ENCODE data around the gene MYO16.

The MYO16 gene

DNA sequence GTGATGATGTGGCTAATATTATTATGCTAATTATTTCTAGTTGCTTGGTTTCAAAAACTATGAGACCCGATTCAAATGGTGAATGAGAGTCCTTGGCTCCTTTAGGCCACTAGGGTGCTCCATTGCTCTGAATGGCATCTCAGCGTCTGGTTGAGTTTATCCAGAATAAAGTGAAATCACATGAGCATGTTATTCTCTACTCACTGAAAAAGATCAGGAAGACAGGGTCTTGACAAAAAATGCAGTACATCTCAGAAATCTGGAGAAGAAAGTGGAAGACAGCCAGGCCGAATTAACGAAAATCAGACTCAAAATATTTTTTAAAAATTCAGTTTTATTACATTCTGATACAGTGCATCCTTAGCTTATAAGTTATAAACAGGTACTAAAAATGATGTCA lies 516.2 kb downstream of the MYO16 start:
- no peak overlapping the region for H3K9ac ChIP-seq (ENCODE audit: low read depth in 1 of 2, low read length in 2 of 2)
- H3K27me3 ChIP-seq (ENCODE audit: control insufficient read depth in 2 of 2, insufficient read depth in 2 of 2, low read length in 2 of 2): peaks cover 0 to 3% of the 10 kb centered on the region in 2 donors
- no peak overlapping the region for H3K4me3 ChIP-seq (ENCODE audit: low read length in 2 of 2)
- H3K4me1 ChIP-seq (ENCODE audit: control insufficient read depth in 2 of 2, insufficient read depth in 2 of 2, low read length in 2 of 2): no peaks in the 10 kb centered on the region
- no peaks in the 10 kb centered on the region for H3K9me3 ChIP-seq (ENCODE audit: control insufficient read depth in 2 of 2, low read length in 2 of 2)
- H3K27ac ChIP-seq (ENCODE audit: low read depth in 2 of 2, low read length in 2 of 2): no peak overlapping the region
- no peaks in the 10 kb centered on the region for H3K36me3 ChIP-seq (ENCODE audit: control insufficient read depth in 2 of 2, insufficient read depth in 2 of 2, low read length in 2 of 2)

DNA sequence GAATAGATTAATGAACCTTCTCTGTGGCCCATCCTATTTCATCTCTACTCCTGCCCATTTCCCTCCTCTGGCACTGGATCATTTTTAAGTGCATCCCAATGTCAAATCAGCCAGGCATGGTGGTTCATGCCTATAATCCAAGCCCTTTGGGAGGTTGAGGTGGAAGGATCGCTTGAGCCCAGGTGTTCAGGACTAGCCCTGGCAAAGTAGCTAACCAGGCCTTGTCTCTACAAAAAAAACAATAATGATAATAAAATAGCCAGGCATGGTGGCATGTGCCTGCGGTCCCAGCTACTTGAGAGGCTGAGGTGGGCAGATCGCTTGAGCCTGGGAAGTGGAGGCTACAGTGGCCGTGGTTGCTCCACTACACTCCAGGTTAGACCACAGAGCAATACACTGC lies 517.0 kb downstream of the MYO16 start:
- no peaks in the 10 kb centered on the region for H3K36me3 ChIP-seq (ENCODE audit: control insufficient read depth in 2 of 2, insufficient read depth in 2 of 2, low read length in 2 of 2)
- H3K4me3 ChIP-seq (ENCODE audit: low read length in 2 of 2): no peak overlapping the region
- no peaks in the 10 kb centered on the region for H3K4me1 ChIP-seq (ENCODE audit: control insufficient read depth in 2 of 2, insufficient read depth in 2 of 2, low read length in 2 of 2)
- H3K9me3 ChIP-seq (ENCODE audit: control insufficient read depth in 2 of 2, low read length in 2 of 2): no peaks in the 10 kb centered on the region
- H3K27me3 ChIP-seq (ENCODE audit: control insufficient read depth in 2 of 2, insufficient read depth in 2 of 2, low read length in 2 of 2): no peaks in the 10 kb centered on the region
- H3K9ac ChIP-seq (ENCODE audit: low read depth in 1 of 2, low read length in 2 of 2): no peak overlapping the region
- no peak overlapping the region for H3K27ac ChIP-seq (ENCODE audit: low read depth in 2 of 2, low read length in 2 of 2)

DNA sequence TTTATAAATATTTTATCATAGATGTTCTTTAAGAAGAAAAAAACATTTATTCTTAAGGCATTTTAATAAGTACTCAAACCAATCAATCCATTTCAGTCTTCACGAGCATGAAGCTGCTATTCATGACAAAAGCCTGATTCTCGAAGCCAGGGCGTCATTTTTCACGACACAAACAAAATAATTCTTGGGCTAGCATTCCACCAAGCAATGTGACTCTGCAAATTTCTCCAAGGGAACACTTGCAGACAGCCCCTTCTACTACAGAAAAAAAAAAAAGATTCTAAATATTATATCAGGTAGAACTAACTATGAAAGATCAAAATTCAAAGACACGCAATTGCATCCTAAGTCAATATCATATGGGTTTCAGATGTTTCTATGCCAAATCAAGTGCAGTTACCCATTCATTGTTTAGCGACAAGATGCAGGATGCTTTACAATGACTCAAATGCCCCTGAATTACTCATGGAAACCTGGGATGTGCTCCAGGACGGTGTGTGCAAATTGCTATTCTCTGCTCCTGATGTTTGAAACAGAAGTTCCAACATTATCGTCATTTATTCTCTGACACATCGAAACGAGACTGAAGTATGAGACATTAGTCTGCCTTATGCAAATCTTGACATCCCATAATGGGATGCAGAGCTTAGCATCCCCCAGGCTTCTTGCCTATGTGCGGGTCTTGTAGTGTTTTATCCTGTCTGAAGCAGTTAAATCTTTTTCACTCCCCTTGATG lies 517.7 kb downstream of the MYO16 start:
- Histone ChIP-seq H3K9ac (ENCODE audit: low read depth in 1 of 2, low read length in 2 of 2) (no peak overlapping the region), H3K27me3 (ENCODE audit: control insufficient read depth in 2 of 2, insufficient read depth in 2 of 2, low read length in 2 of 2) (no peaks in the 10 kb centered on the region), H3K4me3 (ENCODE audit: low read length in 2 of 2) (no peak overlapping the region), H3K27ac (ENCODE audit: low read depth in 2 of 2, low read length in 2 of 2) (no peak overlapping the region), H3K9me3 (ENCODE audit: control insufficient read depth in 2 of 2, low read length in 2 of 2) (no peaks in the 10 kb centered on the region), H3K36me3 (ENCODE audit: control insufficient read depth in 2 of 2, insufficient read depth in 2 of 2, low read length in 2 of 2) (no peaks in the 10 kb centered on the region), H3K4me1 (ENCODE audit: control insufficient read depth in 2 of 2, insufficient read depth in 2 of 2, low read length in 2 of 2) (no peaks in the 10 kb centered on the region)

- no peak overlapping the region for H3K27ac ChIP-seq (ENCODE audit: low read depth in 2 of 2, low read length in 2 of 2)
- no peaks in the 10 kb centered on the region for H3K4me1 ChIP-seq (ENCODE audit: control insufficient read depth in 2 of 2, insufficient read depth in 2 of 2, low read length in 2 of 2)
- no peaks in the 10 kb centered on the region for H3K27me3 ChIP-seq (ENCODE audit: control insufficient read depth in 2 of 2, insufficient read depth in 2 of 2, low read length in 2 of 2)
- H3K9me3 ChIP-seq (ENCODE audit: control insufficient read depth in 2 of 2, low read length in 2 of 2): no peaks in the 10 kb centered on the region
- no peak overlapping the region for H3K9ac ChIP-seq (ENCODE audit: low read depth in 1 of 2, low read length in 2 of 2)
- H3K4me3 ChIP-seq (ENCODE audit: low read length in 2 of 2): no peak overlapping the region
- H3K36me3 ChIP-seq (ENCODE audit: control insufficient read depth in 2 of 2, insufficient read depth in 2 of 2, low read length in 2 of 2): no peaks in the 10 kb centered on the region
These were observed 518.8 kb downstream of the MYO16 start for GRCh38 chr13:109148243-109148642.

GRCh38 chr13:109150696-109151095 lies 521.3 kb downstream of the MYO16 start:
- Histone ChIP-seq H3K9ac (ENCODE audit: low read depth in 1 of 2, low read length in 2 of 2) (no peak overlapping the region), H3K9me3 (ENCODE audit: control insufficient read depth in 2 of 2, low read length in 2 of 2) (no peaks in the 10 kb centered on the region), H3K4me3 (ENCODE audit: low read length in 2 of 2) (no peak overlapping the region), H3K36me3 (ENCODE audit: control insufficient read depth in 2 of 2, insufficient read depth in 2 of 2, low read length in 2 of 2) (no peaks in the 10 kb centered on the region), H3K27me3 (ENCODE audit: control insufficient read depth in 2 of 2, insufficient read depth in 2 of 2, low read length in 2 of 2) (no peaks in the 10 kb centered on the region), H3K4me1 (ENCODE audit: control insufficient read depth in 2 of 2, insufficient read depth in 2 of 2, low read length in 2 of 2) (no peaks in the 10 kb centered on the region), H3K27ac (ENCODE audit: low read depth in 2 of 2, low read length in 2 of 2) (no peak overlapping the region)

- Histone ChIP-seq H3K4me1 (ENCODE audit: control insufficient read depth in 2 of 2, insufficient read depth in 2 of 2, low read length in 2 of 2) (no peaks in the 10 kb centered on the region), H3K27ac (ENCODE audit: low read depth in 2 of 2, low read length in 2 of 2) (no peak overlapping the region), H3K36me3 (ENCODE audit: control insufficient read depth in 2 of 2, insufficient read depth in 2 of 2, low read length in 2 of 2) (no peaks in the 10 kb centered on the region)
These were observed 521.8 kb downstream of the MYO16 start for GRCh38 chr13:109151255-109151654.

DNA sequence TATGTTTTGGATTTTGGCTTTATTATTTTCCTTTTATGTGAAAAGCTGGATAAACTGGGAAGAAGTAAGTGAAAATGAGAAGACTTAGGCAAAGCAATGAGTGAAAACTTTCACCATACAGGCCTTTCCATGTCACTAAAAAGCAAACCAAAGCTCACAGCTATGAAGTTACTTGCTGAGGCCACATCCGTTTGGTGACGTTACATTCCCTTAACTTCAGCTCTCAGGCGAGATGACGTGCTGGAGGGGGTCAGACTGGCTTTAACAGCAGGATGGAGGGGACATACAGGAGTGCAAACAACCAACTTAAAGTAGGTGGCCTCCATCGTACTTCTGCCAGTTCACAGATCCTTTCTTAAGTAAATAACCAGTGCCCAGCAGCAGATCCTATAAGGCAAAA lies 522.3 kb downstream of the MYO16 start:
- no peaks in the 10 kb centered on the region for H3K9me3 ChIP-seq (ENCODE audit: control insufficient read depth in 2 of 2, low read length in 2 of 2)
- no peaks in the 10 kb centered on the region for H3K36me3 ChIP-seq (ENCODE audit: control insufficient read depth in 2 of 2, insufficient read depth in 2 of 2, low read length in 2 of 2)
- no peak overlapping the region for H3K4me3 ChIP-seq (ENCODE audit: low read length in 2 of 2)
- no peaks in the 10 kb centered on the region for H3K4me1 ChIP-seq (ENCODE audit: control insufficient read depth in 2 of 2, insufficient read depth in 2 of 2, low read length in 2 of 2)
- no peak overlapping the region for H3K9ac ChIP-seq (ENCODE audit: low read depth in 1 of 2, low read length in 2 of 2)
- H3K27me3 ChIP-seq (ENCODE audit: control insufficient read depth in 2 of 2, insufficient read depth in 2 of 2, low read length in 2 of 2): no peaks in the 10 kb centered on the region
- no peak overlapping the region for H3K27ac ChIP-seq (ENCODE audit: low read depth in 2 of 2, low read length in 2 of 2)

More at GRCh38 chr13:109151255-109151654, 521.8 kb downstream of the MYO16 start:
- Histone ChIP-seq H3K9ac (ENCODE audit: low read depth in 1 of 2, low read length in 2 of 2) (no peak overlapping the region), H3K4me3 (ENCODE audit: low read length in 2 of 2) (no peak overlapping the region), H3K27me3 (ENCODE audit: control insufficient read depth in 2 of 2, insufficient read depth in 2 of 2, low read length in 2 of 2) (no peaks in the 10 kb centered on the region), H3K9me3 (ENCODE audit: control insufficient read depth in 2 of 2, low read length in 2 of 2) (no peaks in the 10 kb centered on the region)

- H3K9me3 ChIP-seq (ENCODE audit: control insufficient read depth in 2 of 2, low read length in 2 of 2): no peaks in the 10 kb centered on the region
- no peak overlapping the region for H3K4me3 ChIP-seq (ENCODE audit: low read length in 2 of 2)
- H3K4me1 ChIP-seq (ENCODE audit: control insufficient read depth in 2 of 2, insufficient read depth in 2 of 2, low read length in 2 of 2): no peaks in the 10 kb centered on the region
- H3K36me3 ChIP-seq (ENCODE audit: control insufficient read depth in 2 of 2, insufficient read depth in 2 of 2, low read length in 2 of 2): no peaks in the 10 kb centered on the region
- no peaks in the 10 kb centered on the region for H3K27me3 ChIP-seq (ENCODE audit: control insufficient read depth in 2 of 2, insufficient read depth in 2 of 2, low read length in 2 of 2)
- no peak overlapping the region for H3K9ac ChIP-seq (ENCODE audit: low read depth in 1 of 2, low read length in 2 of 2)
- no peak overlapping the region for H3K27ac ChIP-seq (ENCODE audit: low read depth in 2 of 2, low read length in 2 of 2)
These were observed 523.0 kb downstream of the MYO16 start for GRCh38 chr13:109152311-109152820.

DNA sequence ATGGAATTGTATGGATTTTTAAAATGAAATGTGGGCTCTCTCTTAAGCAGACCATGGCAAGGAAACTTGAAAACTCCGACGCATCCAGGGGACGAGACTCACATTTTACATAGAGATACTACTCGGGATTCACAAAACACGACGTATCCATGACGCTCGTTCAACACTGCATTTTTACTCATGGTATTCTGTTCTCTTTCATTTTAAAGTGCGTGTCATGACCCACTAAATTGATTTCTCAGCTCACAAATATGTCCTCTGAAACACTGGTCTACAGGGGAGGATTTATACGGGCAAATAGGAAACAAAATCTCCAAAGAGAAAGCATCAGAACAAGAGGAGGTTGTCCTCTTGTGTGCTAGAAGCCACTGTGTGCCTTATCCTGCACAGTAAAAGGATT lies 523.5 kb downstream of the MYO16 start:
- no peak overlapping the region for H3K9ac ChIP-seq (ENCODE audit: low read depth in 1 of 2, low read length in 2 of 2)
- H3K36me3 ChIP-seq (ENCODE audit: control insufficient read depth in 2 of 2, insufficient read depth in 2 of 2, low read length in 2 of 2): no peaks in the 10 kb centered on the region
- no peaks in the 10 kb centered on the region for H3K27me3 ChIP-seq (ENCODE audit: control insufficient read depth in 2 of 2, insufficient read depth in 2 of 2, low read length in 2 of 2)
- H3K4me3 ChIP-seq (ENCODE audit: low read length in 2 of 2): no peak overlapping the region
- no peaks in the 10 kb centered on the region for H3K4me1 ChIP-seq (ENCODE audit: control insufficient read depth in 2 of 2, insufficient read depth in 2 of 2, low read length in 2 of 2)
- no peak overlapping the region for H3K27ac ChIP-seq (ENCODE audit: low read depth in 2 of 2, low read length in 2 of 2)
- H3K9me3 ChIP-seq (ENCODE audit: control insufficient read depth in 2 of 2, low read length in 2 of 2): no peaks in the 10 kb centered on the region

DNA sequence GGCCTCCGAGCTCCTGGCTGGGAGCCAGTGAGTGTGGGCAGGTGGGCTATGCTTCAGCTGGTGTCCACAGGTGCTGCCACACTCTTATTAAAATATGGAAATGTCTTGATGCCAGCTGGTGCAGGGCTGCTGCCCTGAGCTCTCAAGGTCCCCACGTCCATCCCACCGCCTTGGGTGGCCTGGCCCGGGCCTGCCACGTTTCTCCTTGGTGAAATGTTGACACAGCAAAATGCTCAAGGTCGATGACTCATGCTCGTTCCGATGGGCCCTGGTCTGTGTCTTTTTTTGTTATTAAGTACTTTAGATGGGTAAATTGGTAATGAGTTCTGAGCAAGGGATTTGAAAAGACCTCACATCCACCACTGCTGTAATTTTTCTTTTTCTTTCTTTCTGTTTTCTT lies 524.7 kb downstream of the MYO16 start:
- H3K9ac ChIP-seq (ENCODE audit: low read depth in 1 of 2, low read length in 2 of 2): no peak overlapping the region
- no peak overlapping the region for H3K27ac ChIP-seq (ENCODE audit: low read depth in 2 of 2, low read length in 2 of 2)
- H3K4me1 ChIP-seq (ENCODE audit: control insufficient read depth in 2 of 2, insufficient read depth in 2 of 2, low read length in 2 of 2): no peaks in the 10 kb centered on the region
- H3K4me3 ChIP-seq (ENCODE audit: low read length in 2 of 2): no peak overlapping the region
- no peaks in the 10 kb centered on the region for H3K27me3 ChIP-seq (ENCODE audit: control insufficient read depth in 2 of 2, insufficient read depth in 2 of 2, low read length in 2 of 2)
- H3K36me3 ChIP-seq (ENCODE audit: control insufficient read depth in 2 of 2, insufficient read depth in 2 of 2, low read length in 2 of 2): no peaks in the 10 kb centered on the region
- H3K9me3 ChIP-seq (ENCODE audit: control insufficient read depth in 2 of 2, low read length in 2 of 2): no peaks in the 10 kb centered on the region

Measured in mucosa of rectum (tissue), 2 donors.